Large intestine (tissue), 12 donors: ENCODE results near the gene LRRTM2. TPM values are rescaled to one million over a fixed set of nuclear protein-coding genes. Genes with fewer than 3 reads are reported as not detected.
"Not testable (repeated sequence)": the region's sequence is repeated elsewhere in the genome, so short reads cannot be mapped to it uniquely, and the experiment has no call there.

Experiments
- DNase-seq, 2 donors: peaks; one replicate each; pipeline versions ENCODE4 v3.0.0 to v3.0.0-alpha.2; 2013
- H3K27ac ChIP-seq: one replicate; pipeline ENCODE4 v1.5.1; 2013; ENCODE audit warnings: low read length
- H3K27me3 ChIP-seq: 2 replicates; pipeline ENCODE4 v1.6.1; 2013; ENCODE audit warnings: low read length; ENCODE audit not compliant: control insufficient read depth, insufficient read depth
- H3K36me3 ChIP-seq: 2 replicates; pipeline ENCODE4 v1.6.1; 2013; ENCODE audit warnings: low read length; ENCODE audit not compliant: control insufficient read depth, insufficient read depth
- H3K4me1 ChIP-seq: one replicate; pipeline ENCODE4 v1.6.1; 2013; ENCODE audit warnings: low read length; ENCODE audit not compliant: control insufficient read depth, insufficient read depth
- H3K4me3 ChIP-seq: one replicate; pipeline ENCODE4 v1.5.1; 2013; ENCODE audit warnings: low read length
- H3K9me3 ChIP-seq: one replicate; pipeline ENCODE4 v1.6.1; 2013; ENCODE audit warnings: mild to moderate bottlenecking, low read depth, low read length, moderate library complexity; ENCODE audit not compliant: control insufficient read depth
- WGBS: methylation state at CpG from one replicate; pipeline ENCODE4 v1.1.5; 2013; ENCODE audit warnings: low lambda C conversion rate; ENCODE audit not compliant: insufficient coverage; 5-methylcytosine and 5-hydroxymethylcytosine counted together
- long read RNA-seq, 11 donors: transcript quantifications; one replicate each; lab custom pipeline, GENCODE V29; 2026
- polyA plus RNA-seq: library from polyadenylated mRNA; unstranded; fragments of 120-200 nt; gene quantifications from one replicate; pipeline ENCODE4 v1.2.1, GENCODE V29; 2013

Gene LRRTM2
- polyA plus RNA-seq: 2.6 TPM
- long read RNA-seq, donor 1: 0 reads
- long read RNA-seq, donor 2, full-length matches to known transcripts: 1 of 1 reads
- long read RNA-seq, donor 2, partial matches to known transcripts: 0 of 1 reads
- long read RNA-seq, donor 2, other reads (novel, unspliced or antisense): 0 of 1 reads
- long read RNA-seq, donor 3, full-length matches to known transcripts: 3 of 3 reads
- long read RNA-seq, donor 3, partial matches to known transcripts: 0 of 3 reads
- long read RNA-seq, donor 3, other reads (novel, unspliced or antisense): 0 of 3 reads
- long read RNA-seq, donor 4: 0 reads
- long read RNA-seq, donor 5: 0 reads
- long read RNA-seq, donor 6: 0 reads
- long read RNA-seq, donor 7, partial matches to known transcripts: 248 of 264 reads
- long read RNA-seq, donor 7, other reads (novel, unspliced or antisense): 16 of 264 reads
- long read RNA-seq, donor 8, full-length matches to known transcripts: 2 of 254 reads
- long read RNA-seq, donor 8, partial matches to known transcripts: 211 of 254 reads
- long read RNA-seq, donor 8, other reads (novel, unspliced or antisense): 41 of 254 reads
- long read RNA-seq, donor 9, partial matches to known transcripts: 333 of 376 reads
- long read RNA-seq, donor 9, other reads (novel, unspliced or antisense): 43 of 376 reads
- long read RNA-seq, donor 10, partial matches to known transcripts: 87 of 165 reads
- long read RNA-seq, donor 10, other reads (novel, unspliced or antisense): 78 of 165 reads
- long read RNA-seq, donor 11: 0 reads

GRCh38 chr5:138874771-138875551 is at the start of gene LRRTM2:
TSS of gene LRRTM2 (minus strand) at chr5:138875335. CDS start at chr5:138874911, 424 bp downstream.
- DNase-seq: peak; percentile 66 to 68

GRCh38 chr5:138922494-138922893 is 47.4 kb upstream of the LRRTM2 start:
- H3K36me3 ChIP-seq: peaks cover 64% of the 10 kb centered on the region
- H3K4me1 ChIP-seq: peaks cover 4% of the 10 kb centered on the region
- no CpG with 5 or more reads among the region's 2 CpGs for whole genome bisulfite sequencing
- H3K4me3 ChIP-seq: no peak overlapping the region
- no peaks in the 10 kb centered on the region for H3K9me3 ChIP-seq
- no peak for DNase-seq
- H3K27ac ChIP-seq: no peak overlapping the region
- H3K27me3 ChIP-seq: no peaks in the 10 kb centered on the region

More at GRCh38 chr5:138874771-138875551, at the start of gene LRRTM2:
- Histone ChIP-seq H3K9me3 (no peaks in the 10 kb centered on the region), H3K36me3 (peaks cover 14% of the 10 kb centered on the region), H3K4me1 (no peaks in the 10 kb centered on the region), H3K4me3 (peak within 1 kb of the TSS; percentile 21), H3K27ac (peak within 1 kb of the TSS; percentile 50), H3K27me3 (no peaks in the 10 kb centered on the region)
- 83% methylated on average over 3 of the region's 18 CpGs for WGBS

GRCh38 chr5:138921362-138921761 is 46.2 kb upstream of the LRRTM2 start:
- not testable (repeated sequence) for H3K9me3 ChIP-seq, DNase-seq, H3K27ac ChIP-seq, H3K4me1 ChIP-seq, H3K27me3 ChIP-seq, H3K4me3 ChIP-seq
- peaks cover 54% of the 10 kb centered on the region for H3K36me3 ChIP-seq
- WGBS: no CpG with 5 or more reads among the region's 2 CpGs

GRCh38 chr5:138920181-138920580 is 45.0 kb upstream of the LRRTM2 start:
- WGBS: no CpG with 5 or more reads among the region's 8 CpGs
- Histone ChIP-seq H3K4me1 (no peaks in the 10 kb centered on the region), H3K36me3 (peaks cover 46% of the 10 kb centered on the region), H3K4me3 (no peak overlapping the region), H3K27ac (no peak overlapping the region), H3K9me3 (no peaks in the 10 kb centered on the region), H3K27me3 (no peaks in the 10 kb centered on the region)
- no peak for DNase-seq

- H3K27ac ChIP-seq: no peak overlapping the region
- no peaks in the 10 kb centered on the region for H3K4me1 ChIP-seq
- no peaks in the 10 kb centered on the region for H3K27me3 ChIP-seq
- peaks cover 45% of the 10 kb centered on the region for H3K36me3 ChIP-seq
- H3K4me3 ChIP-seq: no peak overlapping the region
- no peaks in the 10 kb centered on the region for H3K9me3 ChIP-seq
- WGBS: no CpG with 5 or more reads among the region's 4 CpGs
- no peak for DNase-seq
Observed at GRCh38 chr5:138918686-138919085, 43.6 kb upstream of the LRRTM2 start.

GRCh38 chr5:138914338-138914737 is 39.2 kb upstream of the LRRTM2 start:
- DNase-seq: no peak
- H3K9me3 ChIP-seq: no peaks in the 10 kb centered on the region
- H3K27me3 ChIP-seq: no peaks in the 10 kb centered on the region
- no peak overlapping the region for H3K27ac ChIP-seq
- no CpG with 5 or more reads among the region's 3 CpGs for WGBS
- peaks cover 39% of the 10 kb centered on the region for H3K36me3 ChIP-seq
- no peaks in the 10 kb centered on the region for H3K4me1 ChIP-seq
- H3K4me3 ChIP-seq: no peak overlapping the region

GRCh38 chr5:138913773-138914172 is 38.6 kb upstream of the LRRTM2 start:
- H3K9me3 ChIP-seq: no peaks in the 10 kb centered on the region
- H3K27me3 ChIP-seq: no peaks in the 10 kb centered on the region
- H3K27ac ChIP-seq: no peak overlapping the region
- H3K4me3 ChIP-seq: no peak overlapping the region
- WGBS: 80% methylated on average over 1 of the region's 3 CpGs
- peaks cover 34% of the 10 kb centered on the region for H3K36me3 ChIP-seq
- no peaks in the 10 kb centered on the region for H3K4me1 ChIP-seq
- DNase-seq: no peak

GRCh38 chr5:138912093-138912492 is 37.0 kb upstream of the LRRTM2 start:
- Histone ChIP-seq H3K36me3 (peaks cover 37% of the 10 kb centered on the region), H3K27me3 (no peaks in the 10 kb centered on the region), H3K4me3 (no peak overlapping the region), H3K27ac (no peak overlapping the region), H3K9me3 (no peaks in the 10 kb centered on the region), H3K4me1 (no peaks in the 10 kb centered on the region)
- WGBS: 78% methylated on average over 2 of the region's 4 CpGs
- no peak for DNase-seq

- DNase-seq: no peak
- peaks cover 43% of the 10 kb centered on the region for H3K36me3 ChIP-seq
Observed at GRCh38 chr5:138911441-138911840, 36.3 kb upstream of the LRRTM2 start.

GRCh38 chr5:138910546-138911185 is 35.5 kb upstream of the LRRTM2 start:
- Histone ChIP-seq H3K9me3 (no peaks in the 10 kb centered on the region), H3K4me3 (no peak overlapping the region), H3K4me1 (no peaks in the 10 kb centered on the region), H3K27ac (no peak overlapping the region), H3K36me3 (peaks cover 51% of the 10 kb centered on the region), H3K27me3 (no peaks in the 10 kb centered on the region)
- DNase-seq: no peak
- no CpG with 5 or more reads among the region's 7 CpGs for WGBS

More at GRCh38 chr5:138911441-138911840, 36.3 kb upstream of the LRRTM2 start:
- no peaks in the 10 kb centered on the region for H3K9me3 ChIP-seq
- H3K27me3 ChIP-seq: no peaks in the 10 kb centered on the region
- no peaks in the 10 kb centered on the region for H3K4me1 ChIP-seq
- no peak overlapping the region for H3K4me3 ChIP-seq
- H3K27ac ChIP-seq: no peak overlapping the region
